Neuronal stem cell (in vitro differentiated cells): ENCODE measurements around the gene C19orf25.

Experiments
- DNase-seq: peaks from one replicate; pipeline ENCODE4 v3.0.0-alpha.2; 2013; ENCODE audit warnings: low spot score
- H2AFZ ChIP-seq: one replicate; pipeline ENCODE4 v1.6.1; 2013; ENCODE audit warnings: mild to moderate bottlenecking, low read length, inconsistent platforms
- H2AK5ac ChIP-seq: 2 replicates; pipeline ENCODE4 v1.6.1; 2013; ENCODE audit warnings: low read depth, mild to moderate bottlenecking, inconsistent platforms, low read length, moderate library complexity, mixed read lengths
- H2BK120ac ChIP-seq: 2 replicates; pipeline ENCODE4 v1.6.1; 2013; ENCODE audit warnings: low read depth, mild to moderate bottlenecking, inconsistent platforms, low read length, moderate library complexity, mixed read lengths
- H2BK12ac ChIP-seq: one replicate; pipeline ENCODE4 v1.6.1; 2013; ENCODE audit warnings: low read length, inconsistent platforms
- H2BK15ac ChIP-seq: 2 replicates; pipeline ENCODE4 v1.6.1; 2013; ENCODE audit warnings: mild to moderate bottlenecking, low read length, inconsistent platforms, mixed read lengths
- H2BK5ac ChIP-seq: one replicate; pipeline ENCODE4 v1.6.1; 2013; ENCODE audit warnings: inconsistent platforms, mild to moderate bottlenecking, low read length, moderate library complexity
- H3K14ac ChIP-seq: one replicate; pipeline ENCODE4 v1.6.1; 2013; ENCODE audit warnings: low read length, inconsistent platforms
- H3K18ac ChIP-seq: 2 replicates; pipeline ENCODE4 v1.6.1; 2013; ENCODE audit warnings: low read length, inconsistent platforms
- H3K23ac ChIP-seq: 2 replicates; pipeline ENCODE4 v1.6.1; 2013; ENCODE audit warnings: low read depth, mild to moderate bottlenecking, mixed read lengths, low read length, inconsistent platforms; ENCODE audit not compliant: poor library complexity
- H3K27ac ChIP-seq: replicated peaks from 3 replicates; pipeline ENCODE4 v1.5.1; 2013; ENCODE audit warnings: low read length, inconsistent platforms
- H3K27me3 ChIP-seq, 3 experiments: 2 replicates each; pipeline ENCODE4 v1.6.1; 2013; ENCODE audit warnings: low read length in 3 of 3, mild to moderate bottlenecking in 2 of 3, inconsistent platforms in 1 of 3, low read depth in 1 of 3, mixed read lengths in 1 of 3, moderate library complexity in 1 of 3; ENCODE audit not compliant: control insufficient read depth in 3 of 3, insufficient read depth in 3 of 3
- H3K36me3 ChIP-seq, 2 donors: replicated peaks in 1 of 2; 2 replicates each; pipeline ENCODE4 v1.6.1; 2013; ENCODE audit warnings: low read length in 2 of 2; ENCODE audit not compliant: control insufficient read depth in 2 of 2, insufficient read depth in 2 of 2
- H3K4ac ChIP-seq: 2 replicates; pipeline ENCODE4 v1.6.1; 2013; ENCODE audit warnings: inconsistent platforms, mild to moderate bottlenecking, low read length, moderate library complexity
- H3K4me1 ChIP-seq, 2 donors: 1 replicate in 1 of 2; 2 replicates in 1 of 2; pipeline ENCODE4 v1.6.1; 2013; ENCODE audit warnings: low read length in 2 of 2, low read depth in 1 of 2; ENCODE audit not compliant: control insufficient read depth in 2 of 2, insufficient read depth in 1 of 2
- H3K4me2 ChIP-seq: one replicate; pipeline ENCODE4 v1.6.1; 2013; ENCODE audit warnings: mild to moderate bottlenecking, low read length, inconsistent platforms; ENCODE audit not compliant: insufficient read depth, poor library complexity, severe bottlenecking
- H3K4me3 ChIP-seq, 2 donors: 2 replicates each; pipeline ENCODE4 v1.5.1; 2013; ENCODE audit warnings: low read length in 2 of 2, mild to moderate bottlenecking in 2 of 2, inconsistent platforms in 1 of 2, moderate library complexity in 1 of 2
- H3K79me1 ChIP-seq: one replicate; pipeline ENCODE4 v1.6.1; 2013; ENCODE audit warnings: low read depth, mild to moderate bottlenecking, inconsistent platforms, low read length, moderate library complexity
- H3K9ac ChIP-seq: one replicate; pipeline ENCODE4 v1.6.1; 2013; ENCODE audit warnings: mild to moderate bottlenecking, low read depth, low read length, inconsistent platforms; ENCODE audit not compliant: poor library complexity
- H3K9me3 ChIP-seq, 2 donors: replicated peaks in 1 of 2; 2 replicates each; pipeline versions ENCODE3 to v1.6.1; 2013; ENCODE audit warnings: low read length in 2 of 2, mild to moderate bottlenecking in 2 of 2, inconsistent platforms in 1 of 2, low read depth in 1 of 2, mixed read lengths in 1 of 2, moderate library complexity in 1 of 2; ENCODE audit not compliant: control insufficient read depth in 2 of 2, insufficient read depth in 1 of 2
- H4K8ac ChIP-seq: one replicate; pipeline ENCODE4 v1.6.1; 2013; ENCODE audit warnings: low read depth, mild to moderate bottlenecking, inconsistent platforms, low read length, moderate library complexity
- H4K91ac ChIP-seq: one replicate; pipeline ENCODE4 v1.6.1; 2013; ENCODE audit warnings: low read length, low read depth, mild to moderate bottlenecking, inconsistent platforms; ENCODE audit not compliant: poor library complexity
- WGBS, 2 donors: extraction: QIAGEN DNeasy Blood & Tissue Kit; methylation state at CpG; one replicate each; pipeline ENCODE4 v1.1.7; 2013; ENCODE audit warnings: missing lambda C conversion rate in 2 of 2, mixed read lengths in 1 of 2; ENCODE audit not compliant: insufficient read length in 2 of 2, insufficient replicate concordance in 1 of 2; ENCODE audit errors: extremely low coverage in 2 of 2; 5-methylcytosine and 5-hydroxymethylcytosine counted together

Gene C19orf25

DNA sequence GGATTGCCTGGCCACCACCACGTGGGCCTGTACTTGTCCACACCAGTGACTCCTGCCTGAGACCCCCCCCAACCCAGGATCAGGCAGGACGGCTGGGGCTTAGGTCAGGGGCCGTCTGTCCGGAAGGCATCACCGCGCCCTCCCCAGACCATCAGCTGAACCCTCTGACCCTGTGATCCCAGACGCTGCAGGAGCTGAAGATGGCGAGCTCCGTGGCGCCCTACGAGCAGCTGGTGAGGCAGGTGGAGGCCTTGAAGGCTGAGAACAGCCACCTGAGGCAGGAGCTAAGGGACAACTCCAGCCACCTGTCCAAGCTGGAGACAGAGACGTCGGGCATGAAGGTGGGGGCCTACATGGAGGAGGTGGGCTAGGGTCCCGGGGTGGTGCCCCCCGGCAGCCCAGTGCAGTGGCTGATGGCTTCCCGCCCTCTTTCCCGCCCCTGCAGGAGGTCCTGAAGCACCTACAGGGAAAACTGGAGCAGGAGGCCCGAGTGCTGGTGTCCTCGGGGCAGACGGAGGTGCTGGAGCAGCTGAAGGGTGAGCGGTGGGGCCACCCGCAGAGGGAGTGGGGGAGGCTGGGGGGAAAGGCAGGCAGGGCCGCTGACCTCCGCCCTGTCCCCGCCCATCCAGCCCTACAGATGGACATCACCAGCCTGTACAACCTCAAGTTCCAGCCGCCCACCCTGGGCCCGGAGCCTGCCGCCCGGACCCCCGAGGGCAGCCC, 26.1 kb downstream of the C19orf25 start:
- H3K27ac ChIP-seq, result no peak overlapping the region
- H3K4me3 ChIP-seq, result peak overlapping the region in 1 of 2 donors; percentile 75

DNA sequence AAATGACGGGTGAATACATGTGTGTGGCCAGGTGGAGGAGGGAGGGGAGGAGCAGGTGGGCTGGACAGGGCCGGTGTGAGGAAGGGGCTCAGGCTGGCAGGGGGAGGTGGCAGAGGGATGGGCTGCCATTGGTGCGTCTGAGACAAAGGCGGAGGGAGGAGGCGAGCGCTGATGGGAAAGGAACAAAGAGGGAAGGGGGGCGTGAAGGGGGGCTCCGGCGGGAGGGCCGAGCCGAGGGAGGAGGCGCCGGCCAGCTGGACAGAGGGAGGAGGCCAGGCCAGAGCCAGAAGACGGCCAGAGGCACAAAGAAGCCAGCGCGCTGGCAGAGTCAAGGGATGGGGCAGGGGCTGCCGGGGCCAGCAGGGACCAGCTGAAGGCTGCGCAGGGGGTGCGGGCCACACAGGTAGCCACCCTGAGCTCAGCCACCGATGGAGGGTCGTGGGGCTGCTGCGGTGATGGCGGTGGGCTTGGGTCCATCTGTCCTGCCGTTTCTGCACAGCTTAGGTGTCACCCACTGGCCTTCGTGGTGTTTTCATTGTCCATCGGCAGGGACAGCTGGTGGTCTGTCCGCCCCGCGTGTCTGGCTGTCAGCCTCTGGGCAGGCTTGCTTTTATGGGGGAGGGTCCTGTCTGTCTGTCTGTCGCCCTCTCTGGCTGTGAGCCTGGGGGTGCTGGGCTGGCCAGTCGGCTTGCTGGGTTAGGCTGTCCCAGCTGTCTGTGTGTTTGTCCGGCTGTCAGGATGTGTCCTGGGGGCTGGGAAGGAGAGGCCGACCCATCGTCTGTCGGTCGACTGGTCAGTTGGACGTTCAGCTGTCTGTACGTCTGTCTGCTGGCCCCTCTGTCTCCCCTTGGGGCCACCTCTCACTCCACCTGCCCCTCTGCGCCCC, 26.9 kb downstream of the C19orf25 start:
- peak overlapping the region; percentile 62 to 75 for H3K4me3 ChIP-seq

More for the DNA sequence above, 26.1 kb downstream of the C19orf25 start:
- peak overlapping the region; percentile 92 for H3K23ac ChIP-seq
- H3K36me3 ChIP-seq, result peaks cover 12 to 55% of the 10 kb centered on the region in 2 donors
- H3K18ac ChIP-seq, result peak overlapping the region; percentile 99
- no peak overlapping the region for H2AFZ ChIP-seq
- peak overlapping the region; percentile 97 for H3K14ac ChIP-seq
- no CpG with 5 or more reads among the region's 30 CpGs for WGBS, 2 donors
- no peaks in the 10 kb centered on the region for H3K9me3 ChIP-seq
- peaks cover 39 to 45% of the 10 kb centered on the region in 2 donors for H3K4me1 ChIP-seq
- H4K8ac ChIP-seq, result peak overlapping the region; percentile 48
- peak overlapping the region; percentile 76 for H3K4ac ChIP-seq
- H4K91ac ChIP-seq, result peak overlapping the region; percentile 98
- peak overlapping the region; percentile 100 for H2BK120ac ChIP-seq
- peak overlapping the region; percentile 25 for H3K4me2 ChIP-seq
- H3K79me1 ChIP-seq, result peaks cover 17% of the 10 kb centered on the region
- H2BK15ac ChIP-seq, result peak overlapping the region; percentile 100
- peak overlapping the region; percentile 94 for H2BK5ac ChIP-seq
- no peak for DNase-seq
- peak overlapping the region; percentile 99 for H2AK5ac ChIP-seq
- peak overlapping the region; percentile 100 for H2BK12ac ChIP-seq
- H3K9ac ChIP-seq, result peak overlapping the region; percentile 92
- H3K27me3 ChIP-seq, result no peaks in the 10 kb centered on the region

DNA sequence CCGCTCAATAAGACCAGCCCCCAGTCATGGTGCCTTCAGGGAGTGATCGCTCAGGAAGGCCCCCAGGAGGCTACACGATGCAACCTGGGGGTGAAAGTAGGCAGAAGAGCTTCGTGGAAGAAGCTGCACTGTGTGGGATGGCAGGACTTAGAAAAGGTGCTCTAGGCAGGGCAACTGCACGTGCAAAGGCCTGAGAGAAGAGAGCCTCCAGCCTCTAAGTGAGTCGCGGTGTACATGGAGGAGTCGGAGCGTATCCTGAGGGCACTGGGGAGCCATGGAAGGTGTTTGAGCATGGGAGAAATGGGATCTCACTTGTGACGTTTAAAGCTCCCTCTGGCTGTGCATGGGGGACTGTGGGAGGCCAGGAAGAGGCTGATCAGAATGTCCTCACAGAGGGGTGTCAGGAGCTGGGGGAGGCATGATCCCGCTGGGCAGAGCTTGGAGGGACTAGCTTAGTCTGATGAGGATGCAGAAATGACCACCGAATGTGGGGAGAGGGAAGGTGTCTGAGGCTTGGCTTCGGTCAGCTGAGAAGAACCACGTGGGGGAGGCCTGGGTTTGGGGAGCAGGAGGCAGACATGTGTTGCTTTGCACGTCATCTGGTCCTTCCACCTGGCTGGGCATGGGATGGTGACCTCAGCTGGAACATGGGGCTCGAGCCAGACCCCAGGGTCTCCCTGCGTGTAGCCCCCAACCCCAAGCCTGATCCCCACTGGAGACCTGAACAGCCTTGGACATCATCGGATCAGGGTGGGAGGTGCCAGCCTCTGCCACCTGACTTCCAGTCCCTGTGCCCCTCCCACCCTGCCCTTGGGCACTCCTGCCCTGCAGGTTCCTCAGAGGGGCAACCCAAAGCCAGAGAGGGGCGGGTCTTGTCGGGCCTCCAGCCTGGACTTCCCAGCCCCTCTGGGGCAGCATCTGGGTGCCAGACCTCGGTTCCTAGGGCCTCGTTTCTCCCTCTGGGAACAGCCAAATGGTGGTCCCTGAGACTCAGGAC, 28.0 kb downstream of the C19orf25 start:
- WGBS, 2 donors, result no CpG with 5 or more reads among the region's 22 CpGs
- Histone ChIP-seq H2BK15ac (peak overlapping the region; percentile 22), H3K9ac (peak overlapping the region; percentile 64), H3K79me1 (peaks cover 13% of the 10 kb centered on the region), H3K18ac (peak overlapping the region; percentile 63), H4K8ac (no peak overlapping the region), H4K91ac (peak overlapping the region; percentile 50), H3K23ac (no peak overlapping the region), H3K27ac (peak overlapping the region; percentile 60), H3K9me3 (no peaks in the 10 kb centered on the region), H2AK5ac (peak overlapping the region; percentile 98), H3K4me3 (peak overlapping the region; percentile 75 to 77), H2AFZ (no peak overlapping the region), H2BK5ac (peak overlapping the region; percentile 35), H2BK120ac (peak overlapping the region; percentile 2), H3K27me3 (peaks cover 0 to 14% (median 0%) of the 10 kb centered on the region in 3 experiments), H3K14ac (peak overlapping the region; percentile 10), H3K4ac (no peak overlapping the region), H3K4me2 (peak overlapping the region; percentile 88), H3K4me1 (peaks cover 43 to 55% of the 10 kb centered on the region in 2 donors), H3K36me3 (peaks cover 2 to 36% of the 10 kb centered on the region in 2 donors), H2BK12ac (peak overlapping the region; percentile 33)
- DNase-seq, result no peak

More for the DNA sequence above, 26.9 kb downstream of the C19orf25 start:
- no CpG with 5 or more reads among the region's 39 CpGs for WGBS, 2 donors
- Histone ChIP-seq H3K4ac (peak overlapping the region; percentile 84), H2BK5ac (peak overlapping the region; percentile 94), H2BK12ac (peak overlapping the region; percentile 100), H4K8ac (peak overlapping the region; percentile 92), H3K36me3 (peaks cover 7 to 47% of the 10 kb centered on the region in 2 donors), H3K18ac (peak overlapping the region; percentile 99), H3K4me2 (peak overlapping the region; percentile 33), H2BK120ac (peak overlapping the region; percentile 100), H3K9ac (peak overlapping the region; percentile 92), H3K9me3 (no peaks in the 10 kb centered on the region), H2BK15ac (peak overlapping the region; percentile 100), H4K91ac (peak overlapping the region; percentile 98), H3K23ac (peak overlapping the region; percentile 92), H2AK5ac (peak overlapping the region; percentile 99), H3K27me3 (peaks cover 0 to 8% (median 0%) of the 10 kb centered on the region in 3 experiments), H3K14ac (peak overlapping the region; percentile 97), H2AFZ (no peak overlapping the region), H3K27ac (peak overlapping the region; percentile 60), H3K79me1 (peaks cover 17% of the 10 kb centered on the region), H3K4me1 (peaks cover 40 to 50% of the 10 kb centered on the region in 2 donors)
- DNase-seq, result no peak
